Activated T-cell treated with anti-CD3 and anti-CD28 coated beads, Interleukin-2, amount 50 U/mL, for 72 hours (primary cell): Measurements from ENCODE around the gene SYCN. TPM values are rescaled to one million over a fixed set of nuclear protein-coding genes. Genes with fewer than 3 reads are reported as not detected.

ENCODE experiments used
- ATAC-seq, 2 donors: fragments of 150-1000 bp; cut with Tn5 transposase; replicated peaks in 1 of 2; 2 replicates each; pipeline ENCODE4 v1.10.0; 2021; ENCODE audit warnings: moderate library complexity in 2 of 2, mild to moderate bottlenecking in 1 of 2
- DNase-seq, 2 donors: peaks; one replicate each; pipeline ENCODE4 v3.0.0; 2021 to 2022; ENCODE audit warnings: mixed read lengths in 1 of 2
- H3K27ac Mint-ChIP-seq: one replicate; pipeline ENCODE4 v1.8.0; 2022; ENCODE audit warnings: mild to moderate bottlenecking, moderate library complexity, mixed read lengths
- H3K27me3 Mint-ChIP-seq: one replicate; pipeline ENCODE4 v1.8.0; 2022; ENCODE audit warnings: low read depth, mixed read lengths
- H3K36me3 Mint-ChIP-seq, 2 donors: one replicate each; pipeline ENCODE4 v1.8.0; 2022; ENCODE audit warnings: mixed read lengths in 2 of 2, mild to moderate bottlenecking in 1 of 2; ENCODE audit not compliant: insufficient read depth in 2 of 2
- H3K4me1 Mint-ChIP-seq: one replicate; pipeline ENCODE4 v1.8.0; 2022; ENCODE audit warnings: low read depth, mixed read lengths
- H3K4me3 Mint-ChIP-seq, 2 donors: one replicate each; pipeline ENCODE4 v1.8.0; 2022; ENCODE audit warnings: mild to moderate bottlenecking in 2 of 2, mixed read lengths in 2 of 2, moderate library complexity in 2 of 2
- H3K9me3 Mint-ChIP-seq, 2 donors: one replicate each; pipeline ENCODE4 v1.8.0; 2022; ENCODE audit warnings: mixed read lengths in 2 of 2
- total RNA-seq, 2 donors: library from RNA; stranded (reverse); gene quantifications; one replicate each; pipeline ENCODE4 v1.2.3, GENCODE V29; 2022

Gene SYCN
- total RNA-seq, 2 donors from 2014 or later = not detected

- Mint-ChIP-seq H3K4me3 (peak within 1 kb of the TSS; percentile 58 to 66), H3K27ac (no peak within 1 kb of the TSS), H3K27me3 (peaks cover 80% of the 10 kb centered on the region), H3K4me1 (peaks cover 25% of the 10 kb centered on the region), H3K36me3 (peaks cover 0 to 2% of the 10 kb centered on the region in 2 donors), H3K9me3 (no peaks in the 10 kb centered on the region)
- DNase-seq (peak; percentile 10 to 12), ATAC-seq (peak; percentile 21 to 25)
Observed at GRCh38 chr19:39196860-39197562, 7.1 kb downstream of the SYCN start, which contains the start of gene NCCRP1. Gene NCCRP1, plus strand, starts transcription at chr19:39196964. Its CDS starts 19 bp downstream, at chr19:39196983.

GRCh38 chr19:39196320-39196719 is 7.7 kb downstream of the SYCN start:
- Mint-ChIP-seq H3K27me3 (peaks cover 73% of the 10 kb centered on the region), H3K4me3 (peak overlapping the region in 1 of 2 donors; percentile 39)

GRCh38 chr19:39195755-39196154 is 8.3 kb downstream of the SYCN start:
- H3K36me3 Mint-ChIP-seq = peaks cover 0 to 2% of the 10 kb centered on the region in 2 donors
- no peak overlapping the region for H3K4me3 Mint-ChIP-seq
- peaks cover 67% of the 10 kb centered on the region for H3K27me3 Mint-ChIP-seq
- peaks cover 25% of the 10 kb centered on the region for H3K4me1 Mint-ChIP-seq
- ATAC-seq = no peak
- DNase-seq = no peak
- no peak overlapping the region for H3K27ac Mint-ChIP-seq
- H3K9me3 Mint-ChIP-seq = no peaks in the 10 kb centered on the region

More at GRCh38 chr19:39196320-39196719, 7.7 kb downstream of the SYCN start:
- no peaks in the 10 kb centered on the region for H3K9me3 Mint-ChIP-seq
- ATAC-seq = no peak
- H3K4me1 Mint-ChIP-seq = peaks cover 25% of the 10 kb centered on the region
- H3K27ac Mint-ChIP-seq = no peak overlapping the region
- peaks cover 0 to 2% of the 10 kb centered on the region in 2 donors for H3K36me3 Mint-ChIP-seq
- DNase-seq = no peak

- peaks cover 25% of the 10 kb centered on the region for H3K4me1 Mint-ChIP-seq
- H3K27me3 Mint-ChIP-seq = peaks cover 59% of the 10 kb centered on the region
Observed at GRCh38 chr19:39194832-39195542, 9.1 kb downstream of the SYCN start.

GRCh38 chr19:39193803-39194202 is 10.3 kb downstream of the SYCN start:
- Mint-ChIP-seq H3K4me3 (no peak overlapping the region), H3K36me3 (peaks cover 0 to 2% of the 10 kb centered on the region in 2 donors), H3K9me3 (no peaks in the 10 kb centered on the region), H3K4me1 (peaks cover 25% of the 10 kb centered on the region), H3K27me3 (peaks cover 53% of the 10 kb centered on the region), H3K27ac (no peak overlapping the region)
- DNase-seq = no peak
- no peak for ATAC-seq

More at GRCh38 chr19:39194832-39195542, 9.1 kb downstream of the SYCN start:
- Mint-ChIP-seq H3K9me3 (no peaks in the 10 kb centered on the region), H3K27ac (no peak overlapping the region), H3K4me3 (no peak overlapping the region), H3K36me3 (peaks cover 0 to 2% of the 10 kb centered on the region in 2 donors)
- no peak for DNase-seq
- ATAC-seq = no peak

GRCh38 chr19:39192846-39193245 is 11.2 kb downstream of the SYCN start:
- peaks cover 25% of the 10 kb centered on the region for H3K4me1 Mint-ChIP-seq
- DNase-seq (no peak), ATAC-seq (no peak)
- no peaks in the 10 kb centered on the region for H3K9me3 Mint-ChIP-seq
- H3K27me3 Mint-ChIP-seq = peaks cover 45% of the 10 kb centered on the region
- no peak overlapping the region for H3K27ac Mint-ChIP-seq
- H3K36me3 Mint-ChIP-seq = peaks cover 0 to 2% of the 10 kb centered on the region in 2 donors
- no peak overlapping the region for H3K4me3 Mint-ChIP-seq

GRCh38 chr19:39190768-39191167 is 13.3 kb downstream of the SYCN start:
- Mint-ChIP-seq H3K27ac (no peak overlapping the region), H3K9me3 (no peaks in the 10 kb centered on the region), H3K4me3 (no peak overlapping the region), H3K36me3 (no peaks in the 10 kb centered on the region), H3K4me1 (peaks cover 9% of the 10 kb centered on the region), H3K27me3 (peaks cover 26% of the 10 kb centered on the region)
- no peak for ATAC-seq
- no peak for DNase-seq

- H3K27me3 Mint-ChIP-seq = peaks cover 12% of the 10 kb centered on the region
- no peak overlapping the region for H3K4me3 Mint-ChIP-seq
- ATAC-seq (no peak), DNase-seq (no peak)
- no peak overlapping the region for H3K27ac Mint-ChIP-seq
- H3K36me3 Mint-ChIP-seq = no peaks in the 10 kb centered on the region
- H3K4me1 Mint-ChIP-seq = no peaks in the 10 kb centered on the region
- no peaks in the 10 kb centered on the region for H3K9me3 Mint-ChIP-seq
Observed at GRCh38 chr19:39188960-39189359, 15.1 kb downstream of the SYCN start.

GRCh38 chr19:39187552-39187943 is 16.5 kb downstream of the SYCN start:
- no peaks in the 10 kb centered on the region for H3K9me3 Mint-ChIP-seq
- H3K4me1 Mint-ChIP-seq = no peaks in the 10 kb centered on the region
- ATAC-seq (peak in 1 of 2 donors; percentile 19), DNase-seq (no peak)
- no peak overlapping the region for H3K4me3 Mint-ChIP-seq
- H3K27ac Mint-ChIP-seq = no peak overlapping the region
- peaks cover 6% of the 10 kb centered on the region for H3K27me3 Mint-ChIP-seq
- H3K36me3 Mint-ChIP-seq = no peaks in the 10 kb centered on the region

- Mint-ChIP-seq H3K27me3 (peaks cover 6% of the 10 kb centered on the region), H3K4me3 (no peak overlapping the region), H3K36me3 (no peaks in the 10 kb centered on the region), H3K9me3 (no peaks in the 10 kb centered on the region), H3K4me1 (no peaks in the 10 kb centered on the region), H3K27ac (no peak overlapping the region)
- DNase-seq = no peak
- no peak for ATAC-seq
Observed at GRCh38 chr19:39186391-39186790, 17.7 kb downstream of the SYCN start.

- ATAC-seq = no peak
- Mint-ChIP-seq H3K36me3 (no peaks in the 10 kb centered on the region), H3K27ac (no peak overlapping the region), H3K27me3 (no peaks in the 10 kb centered on the region), H3K4me1 (no peaks in the 10 kb centered on the region), H3K9me3 (no peaks in the 10 kb centered on the region), H3K4me3 (no peak overlapping the region)
- no peak for DNase-seq
Observed at GRCh38 chr19:39183104-39183503, 21.0 kb downstream of the SYCN start.

- Mint-ChIP-seq H3K4me3 (no peak overlapping the region), H3K27me3 (no peaks in the 10 kb centered on the region)
- DNase-seq = no peak
Observed at GRCh38 chr19:39182174-39182505, 21.9 kb downstream of the SYCN start.

GRCh38 chr19:39181500-39182173 is 22.4 kb downstream of the SYCN start:
- Mint-ChIP-seq H3K9me3 (no peaks in the 10 kb centered on the region), H3K36me3 (no peaks in the 10 kb centered on the region), H3K27ac (no peak overlapping the region), H3K4me1 (no peaks in the 10 kb centered on the region), H3K27me3 (no peaks in the 10 kb centered on the region), H3K4me3 (no peak overlapping the region)
- no peak for ATAC-seq
- DNase-seq = no peak

More at GRCh38 chr19:39182174-39182505, 21.9 kb downstream of the SYCN start:
- H3K9me3 Mint-ChIP-seq = no peaks in the 10 kb centered on the region
- no peak for ATAC-seq
- H3K36me3 Mint-ChIP-seq = no peaks in the 10 kb centered on the region
- no peak overlapping the region for H3K27ac Mint-ChIP-seq
- no peaks in the 10 kb centered on the region for H3K4me1 Mint-ChIP-seq
